Spleen (tissue), 11 donors: ENCODE measurements around the gene SIRT3. TPM values are rescaled to one million over a fixed set of nuclear protein-coding genes. Genes with fewer than 3 reads are reported as not detected.
"Not testable (repeated sequence)": the region's sequence is repeated elsewhere in the genome, so short reads cannot be mapped to it uniquely, and the experiment has no call there.

ENCODE experiments used
- DNase-seq: peaks from one replicate; pipeline ENCODE4 v3.0.0-alpha.2; 2020
- H3K27ac ChIP-seq, 8 donors: fragments of 200-600 bp; sonication (generic) in 7 of 8; 1 replicate in 4 of 8; 2 replicates in 4 of 8; pipeline versions ENCODE4 v1.5.0 to v1.8.0; 2016 to 2021; ENCODE audit warnings: inconsistent platforms in 4 of 8, mild to moderate bottlenecking in 4 of 8, moderate library complexity in 1 of 8
- H3K27me3 ChIP-seq, 7 donors: fragments of 200-600 bp; sonication (generic) in 6 of 7; replicated peaks in 1 of 7; 1 replicate in 4 of 7; 2 replicates in 3 of 7; pipeline versions ENCODE4 v1.5.0 to v1.8.0; 2016 to 2021; ENCODE audit warnings: inconsistent platforms in 3 of 7, mild to moderate bottlenecking in 1 of 7
- H3K36me3 ChIP-seq, 6 donors: fragments of 200-600 bp; sonication (generic) in 5 of 6; 1 replicate in 4 of 6; 2 replicates in 2 of 6; pipeline versions ENCODE4 v1.5.0 to v1.8.0; 2016 to 2021; ENCODE audit warnings: inconsistent platforms in 2 of 6
- H3K4me1 ChIP-seq, 6 donors: fragments of 200-600 bp; sonication (generic) in 5 of 6; 1 replicate in 3 of 6; 2 replicates in 3 of 6; pipeline versions ENCODE4 v1.5.0 to v1.8.0; 2016 to 2021; ENCODE audit warnings: inconsistent platforms in 3 of 6
- H3K4me3 ChIP-seq, 8 donors: fragments of 200-600 bp; sonication (generic) in 7 of 8; 1 replicate in 4 of 8; 2 replicates in 4 of 8; pipeline versions ENCODE4 v1.5.0 to v1.8.0; 2016 to 2021; ENCODE audit warnings: inconsistent platforms in 4 of 8, mild to moderate bottlenecking in 4 of 8, moderate library complexity in 2 of 8
- H3K9me3 ChIP-seq, 8 donors: fragments of 200-600 bp; sonication (generic) in 7 of 8; 1 replicate in 4 of 8; 2 replicates in 4 of 8; pipeline versions ENCODE4 v1.5.0 to v1.8.0; 2016 to 2021; ENCODE audit warnings: inconsistent platforms in 4 of 8
- CTCF ChIP-seq, 11 experiments: fragments of 200-600 bp in 7 of 11; fragments of 450-650 bp in 4 of 11; sonication (generic) in 4 of 11; IDR thresholded peaks in 8 of 11; conservative IDR thresholded peaks in 3 of 11; 1 replicate in 7 of 11; 2 replicates in 4 of 11; pipeline versions ENCODE4 v1.4.0 to v1.8.0; 2016 to 2021; ENCODE audit warnings: antibody characterized with exemption in 11 of 11, inconsistent platforms in 4 of 11, mild to moderate bottlenecking in 1 of 11
- POLR2A ChIP-seq, 3 donors: fragments of 450-650 bp; IDR thresholded peaks; one replicate each; pipeline ENCODE4 v1.5.1; 2017; ENCODE audit warnings: antibody characterized with exemption in 3 of 3, mild to moderate bottlenecking in 1 of 3
- POLR2AphosphoS5 ChIP-seq, 3 donors: sonication (generic); formaldehyde crosslinking; IDR thresholded peaks; one replicate each; pipeline ENCODE4 v1.5.1; 2017; ENCODE audit warnings: antibody characterized with exemption in 3 of 3
- WGBS, 5 donors: extraction: QIAGEN DNeasy Blood & Tissue Kit in 3 of 5; methylation state at CpG; one replicate each; pipeline versions ENCODE4 v1.1.5 to v1.1.7; 2013 to 2018; 5-methylcytosine and 5-hydroxymethylcytosine counted together
- intact Hi-C: fragments of 100-400 bp; cut with DNase I; formaldehyde crosslinking; loops from one replicate; pipeline ENCODE4 v1.15.0; 2023; ENCODE audit warnings: low total_unique reads
- polyA plus RNA-seq, 3 donors: library from polyadenylated mRNA; stranded (reverse); fragments of 200-250 nt; gene quantifications; one replicate each; pipeline ENCODE4 v1.2.1, GENCODE V29; 2013
- total RNA-seq, 7 donors: library from RNA; depleted of rRNA in 3 of 7; stranded (reverse); fragments of >200 nt in 3 of 7; fragmentation: NEBNext Ultra II Directional in 4 of 7; extraction: Animal tissue kit (Norgen Biotek cat#: 25700) in 4 of 7; gene quantifications; one replicate each; pipeline versions ENCODE4 v1.1.0 to v1.2.1, GENCODE V29; 2016 to 2021
- donor health status: healthy with polysubstance abuse.
- donor health status: DM: no; HTN: no; CAD: no; lungs with moderate emphysema.
- donor health status: DM: no; HTN: no; CAD: no.
- donor health status: Bipolar disorder and iron deficiency.
- donor health status: healthy.
- donor health status: DM: no; HTN: no; CAD: no.
- donor health status: DM: yes; HTN: yes; CAD: no.

SIRT3 gene
- total and polyA plus RNA-seq, 10 donors = 11.9 to 28.8 (median 17.5) TPM

GRCh38 chr11:269146-269890 is 33.2 kb upstream of the SIRT3 start:
- peaks cover 0 to 43% (median 19%) of the 10 kb centered on the region in 6 donors for H3K4me1 ChIP-seq
- no peaks in the 10 kb centered on the region for H3K27me3 ChIP-seq
- TF ChIP-seq POLR2AphosphoS5 (IDR thresholded peaks at IDR 0.05) (peak in 1 of 3 donors; percentile 86), POLR2A (IDR thresholded peaks at IDR 0.05) (peak; percentile 7 to 44 (median 38)), CTCF (IDR thresholded peaks at IDR 0.05 in 8 of 11, conservative IDR thresholded peaks at IDR 0.05 in 3 of 11) (peak in 7 of 11 experiments; percentile 52 to 87 (median 71))
- intact Hi-C loops = no loop called here
- peak overlapping the region; percentile 18 to 86 (median 54) for H3K4me3 ChIP-seq
- DNase-seq = peak; percentile 82
- WGBS, 5 donors = 17 to 25% (median 21%) methylated on average over 21 of the region's 21 CpGs
- peaks cover 0 to 14% (median 10%) of the 10 kb centered on the region in 8 donors for H3K9me3 ChIP-seq
- peak overlapping the region; percentile 86 to 99 (median 96) for H3K27ac ChIP-seq
- no peaks in the 10 kb centered on the region for H3K36me3 ChIP-seq

GRCh38 chr11:268716-269145 is 32.6 kb upstream of the SIRT3 start:
- DNase-seq = peak; percentile 93
- peaks cover 0 to 14% (median 10%) of the 10 kb centered on the region in 8 donors for H3K9me3 ChIP-seq
- H3K4me1 ChIP-seq = peaks cover 0 to 43% (median 19%) of the 10 kb centered on the region in 6 donors
- WGBS, 5 donors = 10 to 18% (median 16%) methylated on average over 16 of the region's 16 CpGs
- H3K36me3 ChIP-seq, H3K27me3 ChIP-seq, intact Hi-C loops: not testable (repeated sequence)
- H3K27ac ChIP-seq = peak overlapping the region; percentile 86 to 99 (median 96)
- H3K4me3 ChIP-seq = peak overlapping the region; percentile 18 to 86 (median 54)
- peak; percentile 0 to 83 (median 76) for TF ChIP-seq POLR2AphosphoS5 (IDR thresholded peaks at IDR 0.05)
- TF ChIP-seq CTCF (IDR thresholded peaks at IDR 0.05 in 8 of 11, conservative IDR thresholded peaks at IDR 0.05 in 3 of 11) = peak in 6 of 11 experiments; percentile 7 to 46 (median 26)

- H3K9me3 ChIP-seq = peaks cover 0 to 14% (median 10%) of the 10 kb centered on the region in 8 donors
- H3K27me3 ChIP-seq = no peaks in the 10 kb centered on the region
- H3K4me3 ChIP-seq = peak overlapping the region; percentile 34 to 86 (median 54)
- peak; percentile 91 for DNase-seq
- intact Hi-C loops = no loop called here
- WGBS, 5 donors = 15 to 32% (median 23%) methylated on average over 17 of the region's 18 CpGs
- peak; percentile 14 to 88 (median 69) for TF ChIP-seq POLR2AphosphoS5 (IDR thresholded peaks at IDR 0.05)
- TF ChIP-seq POLR2A (IDR thresholded peaks at IDR 0.05) = peak in 1 of 3 donors; percentile 35
- no peak for TF ChIP-seq CTCF (IDR thresholded peaks at IDR 0.05 in 8 of 11, conservative IDR thresholded peaks at IDR 0.05 in 3 of 11)
- H3K4me1 ChIP-seq = peaks cover 0 to 43% (median 19%) of the 10 kb centered on the region in 6 donors
- H3K27ac ChIP-seq = peak overlapping the region; percentile 86 to 99 (median 96)
- no peaks in the 10 kb centered on the region for H3K36me3 ChIP-seq
These were observed 31.4 kb upstream of the SIRT3 start for GRCh38 chr11:267491-267994.
